ENCODE data around the gene RTN4RL2. TPM values are rescaled to one million over a fixed set of nuclear protein-coding genes. Genes with fewer than 3 reads are reported as not detected.

RTN4RL2 gene
- total and polyA plus RNA-seq, 10 of the 15 experiments (the other 5 are each of a cell fraction or from before 2014, with no cell fraction given) = 0.14 to 1.1 (median 0.52) TPM; not detected in 4

GRCh38 chr11:57514538-57515331 is 54.4 kb downstream of the RTN4RL2 start:
- intact Hi-C loops (cut with micrococcal nuclease; ENCODE audit: unreplicated experiment) (no loop called here), in situ Hi-C loops (cut with MboI) (no loop called here)
- Histone ChIP-seq H3K79me2 (ENCODE audit: control insufficient read depth, insufficient read depth, low read length) (peaks cover 11% of the 10 kb centered on the region), H4K20me1 (ENCODE audit: control insufficient read depth, insufficient read depth) (no peaks in the 10 kb centered on the region), H3K4me2 (ENCODE audit: control insufficient read depth, insufficient read depth) (peak overlapping the region; percentile 78), H2AFZ (ENCODE audit: control insufficient read depth, low read depth, low read length) (peak overlapping the region; percentile 90), H3K36me3 (ENCODE audit: control insufficient read depth in 2 of 2, insufficient read depth in 2 of 2, low read length in 1 of 2) (no peaks in the 10 kb centered on the region), H3K4me1 (ENCODE audit: control insufficient read depth, insufficient read depth, low read length) (no peaks in the 10 kb centered on the region), H3K9ac (ENCODE audit: control insufficient read depth, insufficient read depth, low read length) (peak overlapping the region; percentile 81), H3K27me3 (replicated peaks in 1 of 2; ENCODE audit: control insufficient read depth in 2 of 2, insufficient read depth in 2 of 2, low read length in 1 of 2) (no peaks in the 10 kb centered on the region), H3K9me3 (replicated peaks; ENCODE audit: control insufficient read depth, insufficient read depth, low read length) (no peaks in the 10 kb centered on the region), H3K4me3 (peak overlapping the region; percentile 90), H3K27ac (ENCODE audit: control insufficient read depth, insufficient read depth) (peak overlapping the region; percentile 35)
- BruUV-seq (replicated peaks) = no TSS peak
- ChIA-PET POLR2A (interaction anchor here (0.6 to 1.0 kb wide), 2 partner anchors 38 to 160 kb away, joined by 4 read pairs; no protein-coding TSS in a partner anchor), SMC1A (ENCODE audit: uncharacterized antibody, unreplicated experiment) (interaction anchor here (0.9 to 5.4 kb wide), 4 partner anchors 13 to 37 kb away, joined by 3 to 47 read pairs (median 19); no protein-coding TSS in a partner anchor), RAD21 (ENCODE audit: unreplicated experiment) (interaction anchor here (0.9 to 8.2 kb wide), 6 partner anchors 21 to 130 kb away, joined by 3 to 46 read pairs (median 5); no protein-coding TSS in a partner anchor), CTCF (interaction anchor here (0.5 to 10.6 kb wide), 8 partner anchors 10 to 1990 kb away, joined by 3 to 158 read pairs (median 8); partner anchors contain the start of gene RTN4RL2)
- DNase-seq (ENCODE audit: low read depth, low spot score) = no peak
- under 1% methylated on average over 47 of the region's 57 CpGs for WGBS (ENCODE audit: insufficient coverage, insufficient replicate concordance, low lambda C conversion rate, missing lambda C conversion rate)
- FAIRE-seq = no peak
- peak; percentile 65 for ATAC-seq
- TF ChIP-seq USF1 (IDR thresholded peaks at IDR 0.05; ENCODE audit: borderline replicate concordance, extremely low read length, insufficient read depth, low read depth, low read length) = peak; percentile 49
- TF ChIP-seq ASH2L (IDR thresholded peaks at IDR 0.05; ENCODE audit: borderline replicate concordance, low read depth) = no peak
- TF ChIP-seq CBX3 (IDR thresholded peaks at IDR 0.05; ENCODE audit: borderline replicate concordance, low read depth) = no peak
- TF ChIP-seq SKIL (IDR thresholded peaks at IDR 0.05; ENCODE audit: low read depth, poor library complexity, severe bottlenecking) = no peak
- TF ChIP-seq CHD4 (IDR thresholded peaks at IDR 0.05) = no peak
- peak; percentile 28; the same call in 1 of the 2 replicates for TF ChIP-seq SPI1 (IDR thresholded peaks at IDR 0.05; ENCODE audit: borderline replicate concordance, insufficient read depth, low read depth, low read length)
- peak; percentile 96 for TF ChIP-seq ELK1 (IDR thresholded peaks at IDR 0.05; ENCODE audit: low read depth, low read length)
- no peak for TF ChIP-seq TCF7 (IDR thresholded peaks at IDR 0.05; ENCODE audit: borderline replicate concordance)
- no peak for TF ChIP-seq RUNX3 (IDR thresholded peaks at IDR 0.05; ENCODE audit: low read length)
- no peak for TF ChIP-seq BCLAF1 (IDR thresholded peaks at IDR 0.05)
- peak; percentile 48; the same call in 1 of the 2 replicates for TF ChIP-seq GATAD2B (conservative IDR thresholded peaks at IDR 0.05; ENCODE audit: low read depth)
- TF ChIP-seq FOS (IDR thresholded peaks at IDR 0.05; ENCODE audit: borderline replicate concordance, extremely low read depth, insufficient read length) = no peak
- no peak for TF ChIP-seq MEF2B (IDR thresholded peaks at IDR 0.05; ENCODE audit: partially characterized antibody, poor library complexity, severe bottlenecking)
- peak in 1 of 2 experiments; percentile 33; a peak in 2 of 4 replicates for TF ChIP-seq IKZF2 (IDR thresholded peaks at IDR 0.05)

All from GM12878 (cell line).